GM18502 (cell line): Measurements from ENCODE around the gene ANKRD16.

ENCODE experiments used
- ATAC-seq: cut with Tn5 transposase; IDR thresholded peaks from one replicate; pipeline ENCODE4 v1.9.1; 2021; ENCODE audit warnings: mild to moderate bottlenecking; ENCODE audit not compliant: unreplicated experiment, poor library complexity

ANKRD16 gene

DNA sequence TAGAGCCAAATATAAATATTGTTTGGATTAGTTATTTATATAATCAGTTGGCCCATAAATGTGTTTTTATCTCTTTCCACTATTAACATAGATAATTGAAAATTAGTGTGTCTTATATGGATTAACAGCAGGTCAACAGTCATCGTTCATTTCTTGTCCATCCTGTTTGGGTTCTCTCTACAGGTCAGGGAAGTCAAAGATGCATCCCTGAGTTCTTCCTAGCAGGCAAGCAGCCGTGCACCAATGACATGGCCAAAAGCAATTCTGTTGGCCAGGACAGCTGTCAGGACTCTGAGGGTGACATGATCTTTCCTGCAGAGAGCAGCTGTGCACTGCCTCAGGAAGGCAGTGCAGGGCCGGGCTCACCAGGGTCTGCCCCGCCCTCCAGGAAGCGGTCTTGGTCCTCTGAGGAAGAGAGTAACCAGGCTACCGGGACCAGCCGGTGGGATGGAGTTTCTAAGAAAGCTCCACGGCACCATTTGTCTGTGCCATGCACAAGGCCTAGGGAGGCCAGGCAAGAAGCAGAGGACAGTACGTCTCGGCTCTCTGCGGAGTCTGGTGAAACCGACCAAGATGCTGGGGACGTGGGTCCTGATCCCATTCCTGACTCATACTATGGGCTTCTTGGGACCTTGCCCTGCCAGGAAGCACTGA lies 16.3 kb upstream of the ANKRD16 start:
- ATAC-seq = no peak

- ATAC-seq = peak; percentile 94
Observed at GRCh38 chr10:5904227-5904626, 14.5 kb upstream of the ANKRD16 start.

- ATAC-seq = no peak
Observed at GRCh38 chr10:5903563-5903962, 13.9 kb upstream of the ANKRD16 start.

DNA sequence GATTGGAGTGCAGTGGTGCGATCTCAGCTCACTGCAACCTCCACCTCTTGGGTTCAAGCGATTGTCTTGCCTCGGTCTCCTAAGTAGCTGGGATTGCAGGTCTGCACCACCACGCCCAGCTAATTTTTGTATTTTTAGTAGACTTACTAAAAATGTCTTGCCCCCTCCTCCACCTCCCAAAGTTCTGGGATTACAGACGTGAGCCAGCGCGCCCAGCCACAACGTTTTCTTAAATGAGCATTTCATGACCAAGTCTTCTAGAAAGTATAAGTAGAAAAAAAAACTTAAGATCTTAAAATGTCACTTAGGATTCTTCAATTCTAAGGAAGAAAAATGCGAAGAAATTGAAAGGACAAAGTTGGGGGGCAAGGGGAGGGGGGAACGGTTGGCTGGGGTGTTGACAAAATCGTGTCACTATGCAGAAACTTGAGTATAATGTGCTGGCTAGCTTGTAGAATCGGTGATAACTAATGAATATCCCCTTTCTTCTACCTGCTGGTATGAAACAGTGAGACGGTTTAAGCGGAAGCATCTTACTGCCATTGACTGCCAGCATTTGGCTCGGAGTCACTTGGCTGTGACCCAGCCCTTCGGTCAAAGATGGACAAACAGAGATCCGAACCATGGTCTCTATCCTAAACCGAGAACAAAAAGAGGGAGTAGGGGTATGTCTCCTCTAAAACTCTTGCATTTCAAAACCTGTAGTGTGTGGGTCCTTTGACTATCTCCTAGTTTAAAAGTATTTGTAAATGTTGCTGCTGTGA lies 13.0 kb upstream of the ANKRD16 start:
- ATAC-seq = no peak

GRCh38 chr10:5900247-5900646 lies 10.6 kb upstream of the ANKRD16 start:
- no peak for ATAC-seq

- ATAC-seq = no peak
Observed at GRCh38 chr10:5898163-5898562, 8.5 kb upstream of the ANKRD16 start.

GRCh38 chr10:5897504-5897903 lies 7.8 kb upstream of the ANKRD16 start:
- no peak for ATAC-seq

GRCh38 chr10:5897053-5897340 lies 7.3 kb upstream of the ANKRD16 start:
- ATAC-seq = no peak

DNA sequence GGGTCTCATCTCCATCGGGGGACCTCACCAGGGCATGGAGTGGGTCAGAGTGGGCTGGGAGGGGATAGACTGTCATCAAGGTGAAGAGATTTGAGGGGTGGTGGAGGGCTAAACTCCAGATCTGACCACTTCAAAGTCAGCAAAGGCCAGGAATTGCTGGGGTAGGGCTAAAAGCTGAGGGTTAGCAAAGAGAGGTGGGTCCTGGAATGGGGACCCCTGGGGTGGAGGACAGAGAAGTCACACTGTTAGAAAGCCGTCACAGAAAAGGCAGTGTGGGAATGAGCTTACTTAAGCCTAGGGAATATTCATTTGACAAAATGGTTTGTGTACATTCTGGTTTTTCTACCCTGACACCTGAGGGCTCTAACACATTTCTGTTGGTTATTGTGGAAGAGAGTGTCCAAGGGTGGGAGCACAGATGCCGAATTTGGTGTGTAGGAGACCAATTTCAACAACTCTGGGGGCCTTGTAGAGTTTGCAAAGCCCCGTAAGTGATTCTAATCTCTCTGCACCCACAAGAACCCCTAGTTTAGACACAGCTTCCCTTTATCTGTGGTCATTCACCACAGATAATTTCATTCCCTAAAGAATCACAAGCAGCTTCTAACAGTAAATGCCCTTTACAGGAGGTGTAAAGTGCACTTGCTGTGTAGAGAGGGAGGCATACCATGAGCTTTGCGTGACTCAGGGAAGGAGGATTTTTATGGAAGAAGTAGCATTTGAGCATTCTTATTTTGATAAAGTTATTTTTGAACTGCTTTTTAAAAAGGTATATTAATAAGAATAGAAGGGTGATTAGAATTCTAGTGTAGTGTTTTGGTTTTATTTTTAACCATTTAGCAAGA lies 6.7 kb upstream of the ANKRD16 start:
- ATAC-seq = no peak

DNA sequence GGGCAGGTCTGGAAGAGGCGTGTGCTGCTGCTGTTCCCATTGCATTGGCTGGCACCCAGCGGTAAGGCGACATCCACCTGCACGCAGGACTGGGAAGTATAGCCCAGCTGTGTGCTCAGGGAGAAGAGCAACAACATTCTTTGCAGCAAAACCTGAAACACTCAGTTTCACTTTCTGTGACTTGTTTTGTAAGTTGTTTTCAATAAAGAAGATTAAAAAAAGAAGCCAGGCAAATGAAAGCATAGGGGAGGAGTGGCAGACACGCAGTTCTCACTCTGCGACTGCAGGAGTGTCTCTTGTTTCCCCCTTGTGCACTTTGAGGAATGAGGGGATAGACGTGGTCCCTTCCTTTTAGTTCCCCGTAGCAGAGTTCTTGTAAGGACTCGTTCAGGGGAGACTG lies 6.1 kb upstream of the ANKRD16 start:
- ATAC-seq = peak; percentile 69

GRCh38 chr10:5895365-5895764 lies 5.7 kb upstream of the ANKRD16 start:
- ATAC-seq = no peak

GRCh38 chr10:5894873-5895272 lies 5.2 kb upstream of the ANKRD16 start:
- ATAC-seq = no peak

GRCh38 chr10:5894403-5894802 lies 4.7 kb upstream of the ANKRD16 start:
- ATAC-seq = no peak

DNA sequence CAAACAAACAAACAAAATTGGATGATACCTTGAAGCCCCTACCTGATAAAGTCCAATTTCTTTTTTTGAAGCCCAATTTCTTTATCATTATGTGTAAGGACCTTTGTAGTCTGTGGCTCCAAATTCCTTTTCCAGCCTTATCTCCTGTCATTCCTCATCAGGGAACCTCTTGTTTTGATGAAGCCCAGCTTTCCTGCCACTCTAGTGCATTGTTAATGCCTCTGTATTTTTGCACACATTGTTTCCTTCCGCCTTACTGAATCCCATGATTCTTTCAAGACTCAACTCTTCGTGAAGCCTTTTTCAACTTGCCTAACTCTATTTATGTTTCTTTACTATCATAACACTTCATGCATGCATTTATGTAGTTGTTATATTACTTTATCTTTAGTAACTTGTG lies 3.6 kb upstream of the ANKRD16 start:
- ATAC-seq = no peak

- ATAC-seq = no peak
Observed at GRCh38 chr10:5892007-5892406, 2.3 kb upstream of the ANKRD16 start.

DNA sequence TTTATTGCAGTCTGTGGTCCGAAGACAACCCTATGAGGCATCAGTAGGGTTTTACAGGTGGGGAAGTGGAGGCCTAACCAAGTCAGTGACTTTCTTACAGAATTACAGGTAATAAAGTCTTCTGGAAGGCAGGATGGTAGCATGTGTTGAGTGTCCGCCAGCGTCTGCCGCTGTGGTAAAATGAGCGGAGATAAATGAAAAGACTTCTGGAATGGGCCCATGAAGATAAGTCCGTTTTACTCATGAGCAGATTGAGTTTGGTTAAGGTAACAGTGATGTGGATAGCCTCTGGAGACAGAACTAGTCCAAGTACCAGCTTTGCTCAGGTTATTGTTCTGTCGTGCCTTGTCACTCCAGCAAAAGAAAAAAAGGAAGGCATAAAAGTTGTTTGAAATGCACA lies 1.3 kb upstream of the ANKRD16 start:
- ATAC-seq = no peak

GRCh38 chr10:5890452-5890915 lies 791 bp upstream of the ANKRD16 start:
- ATAC-seq = peak; percentile 3

- ATAC-seq = peak; percentile 34
Observed at GRCh38 chr10:5888843-5889623, 660 bp downstream of the ANKRD16 start.

DNA sequence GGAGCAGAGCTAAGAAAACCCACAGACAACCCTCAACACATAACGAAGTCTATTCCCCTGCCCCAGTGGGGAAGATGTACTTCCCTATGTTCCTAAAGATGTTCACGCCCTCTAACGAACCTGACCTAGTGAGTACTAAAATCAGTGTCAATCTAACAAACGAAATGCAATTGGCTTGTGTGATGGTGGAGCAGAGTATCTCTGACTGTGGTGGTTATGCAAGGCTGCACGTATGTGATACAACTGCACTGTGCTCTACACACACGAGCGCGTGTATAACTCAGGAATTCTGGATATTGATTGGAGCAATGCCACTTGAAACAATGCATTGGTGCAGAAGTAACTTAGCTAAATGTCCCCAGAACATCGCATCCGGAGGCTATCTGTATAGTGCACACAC lies 1.3 kb downstream of the ANKRD16 start:
- ATAC-seq = no peak

DNA sequence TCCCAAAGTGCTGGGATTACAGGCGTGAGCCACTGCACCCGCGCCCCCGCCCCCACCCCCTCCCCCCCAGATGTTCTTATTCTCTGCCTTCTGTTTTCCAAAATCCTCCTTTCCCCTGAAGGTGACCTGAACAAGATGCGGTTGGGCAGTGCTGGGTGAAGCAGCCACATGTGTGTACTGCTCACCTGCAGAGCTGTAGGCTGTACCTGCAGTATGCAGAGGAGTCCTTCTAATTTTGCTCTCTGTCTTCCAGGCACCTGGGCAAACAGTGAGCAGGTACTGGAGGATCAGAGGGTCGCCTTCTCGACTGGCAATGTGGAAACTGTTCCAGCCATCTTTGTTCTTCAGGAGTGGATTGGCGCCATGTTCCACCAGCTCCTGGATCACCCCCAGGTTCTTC lies 2.1 kb downstream of the ANKRD16 start:
- ATAC-seq = no peak

DNA sequence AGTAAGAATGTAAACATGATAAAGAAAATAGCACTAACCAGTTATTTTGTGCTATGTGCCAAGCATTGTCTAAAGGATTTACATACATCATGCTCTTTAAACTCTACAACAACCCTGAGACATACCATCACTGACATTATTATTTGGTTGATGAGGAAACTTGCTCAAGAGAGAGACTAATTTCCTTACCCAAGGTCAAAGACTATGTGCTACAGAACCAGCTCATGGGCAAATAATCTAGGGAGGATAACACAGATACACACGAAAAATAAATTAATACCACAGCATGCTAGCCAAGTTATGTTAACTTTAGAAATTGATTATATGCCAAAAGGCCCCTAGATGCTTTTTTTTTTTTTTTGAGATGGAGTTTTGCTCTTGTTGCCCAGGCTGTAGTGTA lies 2.7 kb downstream of the ANKRD16 start:
- ATAC-seq = no peak
